DND-41 (cell line): ENCODE results near the gene BACE1-AS.

Source experiments
- ATAC-seq: fragments of 200-7000 bp; cut with Tn5 transposase; 3 replicates; pipeline ENCODE4 v1.9.1; 2021; ENCODE audit warnings: low read depth; ENCODE audit not compliant: insufficient read depth
- DNase-seq: peaks from one replicate; pipeline ENCODE4 v3.0.0-alpha.2; 2020
- H2AFZ ChIP-seq: 2 replicates; pipeline ENCODE4 v1.6.0; 2012; ENCODE audit warnings: low read depth, low read length
- H3K27ac ChIP-seq: 2 replicates; pipeline ENCODE4 v1.5.1; 2012; ENCODE audit warnings: low read length, inconsistent platforms
- H3K27me3 ChIP-seq: fragments of 200-600 bp; sonication (generic); 2 replicates; pipeline ENCODE4 v1.6.0; 2012; ENCODE audit warnings: low read length, mild to moderate bottlenecking, inconsistent platforms; ENCODE audit not compliant: insufficient read depth, poor library complexity
- H3K36me3 ChIP-seq: 2 replicates; pipeline ENCODE4 v1.5.1; 2012; ENCODE audit warnings: low read length, inconsistent platforms; ENCODE audit not compliant: insufficient read depth
- H3K4me1 ChIP-seq: 2 replicates; pipeline ENCODE4 v1.5.1; 2012; ENCODE audit warnings: mild to moderate bottlenecking, low read length; ENCODE audit not compliant: insufficient read depth
- H3K4me2 ChIP-seq: 2 replicates; pipeline ENCODE4 v1.6.0; 2012; ENCODE audit warnings: mild to moderate bottlenecking, moderate library complexity, low read length, inconsistent platforms; ENCODE audit not compliant: insufficient read depth
- H3K4me3 ChIP-seq, 2 experiments: fragments of 200-600 bp in 1 of 2; shearing (Covaris generic) in 1 of 2; 2 replicates each; pipeline ENCODE4 v1.5.1; 2012 to 2016; ENCODE audit warnings: inconsistent platforms in 2 of 2, low read length in 2 of 2, mild to moderate bottlenecking in 2 of 2, low read depth in 1 of 2, moderate library complexity in 1 of 2
- H3K79me2 ChIP-seq: 2 replicates; pipeline ENCODE4 v1.6.0; 2012; ENCODE audit warnings: low read length, inconsistent platforms; ENCODE audit not compliant: insufficient read depth
- H3K9ac ChIP-seq: 2 replicates; pipeline ENCODE4 v1.6.0; 2012; ENCODE audit warnings: low read depth, mild to moderate bottlenecking, inconsistent platforms, low read length, moderate library complexity
- H3K9me3 ChIP-seq: 2 replicates; pipeline ENCODE4 v1.5.1; 2012; ENCODE audit warnings: low read length, moderate library complexity, mild to moderate bottlenecking, inconsistent platforms; ENCODE audit not compliant: insufficient read depth, severe bottlenecking
- H4K20me1 ChIP-seq: 2 replicates; pipeline ENCODE4 v1.6.0; 2012; ENCODE audit warnings: low read length; ENCODE audit not compliant: insufficient read depth
- EZH2 ChIP-seq: IDR thresholded peaks from 3 replicates; pipeline ENCODE4 v1.6.1; 2012; ENCODE audit warnings: borderline replicate concordance, low read depth, mild to moderate bottlenecking, moderate library complexity, low read length, inconsistent platforms; ENCODE audit not compliant: severe bottlenecking
- TF ChIP-seq, protein P1 (sequence below): IDR thresholded peaks from 2 replicates; pipeline ENCODE4 v1.5.1; 2012; ENCODE audit warnings: borderline replicate concordance, low read length, moderate library complexity, mild to moderate bottlenecking; ENCODE audit not compliant: poor library complexity, severe bottlenecking; ENCODE audit errors: extremely low read depth

Gene BACE1-AS

GRCh38 chr11:117334896-117335295, 43.8 kb downstream of the BACE1-AS start:
- no peak for DNase-seq

GRCh38 chr11:117335399-117335798, 44.3 kb downstream of the BACE1-AS start:
- H3K79me2 ChIP-seq, result no peaks in the 10 kb centered on the region
- ATAC-seq (no peak), DNase-seq (no peak)
- H3K9ac ChIP-seq, result no peak overlapping the region
- no peaks in the 10 kb centered on the region for H4K20me1 ChIP-seq
- H3K4me1 ChIP-seq, result no peaks in the 10 kb centered on the region
- H3K4me2 ChIP-seq, result no peak overlapping the region
- H3K9me3 ChIP-seq, result no peaks in the 10 kb centered on the region
- no peak overlapping the region for H3K27ac ChIP-seq
- H3K27me3 ChIP-seq, result no peaks in the 10 kb centered on the region
- TF ChIP-seq, protein P1, sequence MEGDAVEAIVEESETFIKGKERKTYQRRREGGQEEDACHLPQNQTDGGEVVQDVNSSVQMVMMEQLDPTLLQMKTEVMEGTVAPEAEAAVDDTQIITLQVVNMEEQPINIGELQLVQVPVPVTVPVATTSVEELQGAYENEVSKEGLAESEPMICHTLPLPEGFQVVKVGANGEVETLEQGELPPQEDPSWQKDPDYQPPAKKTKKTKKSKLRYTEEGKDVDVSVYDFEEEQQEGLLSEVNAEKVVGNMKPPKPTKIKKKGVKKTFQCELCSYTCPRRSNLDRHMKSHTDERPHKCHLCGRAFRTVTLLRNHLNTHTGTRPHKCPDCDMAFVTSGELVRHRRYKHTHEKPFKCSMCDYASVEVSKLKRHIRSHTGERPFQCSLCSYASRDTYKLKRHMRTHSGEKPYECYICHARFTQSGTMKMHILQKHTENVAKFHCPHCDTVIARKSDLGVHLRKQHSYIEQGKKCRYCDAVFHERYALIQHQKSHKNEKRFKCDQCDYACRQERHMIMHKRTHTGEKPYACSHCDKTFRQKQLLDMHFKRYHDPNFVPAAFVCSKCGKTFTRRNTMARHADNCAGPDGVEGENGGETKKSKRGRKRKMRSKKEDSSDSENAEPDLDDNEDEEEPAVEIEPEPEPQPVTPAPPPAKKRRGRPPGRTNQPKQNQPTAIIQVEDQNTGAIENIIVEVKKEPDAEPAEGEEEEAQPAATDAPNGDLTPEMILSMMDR, result no peak
- TF ChIP-seq EZH2, result no peak
- no peaks in the 10 kb centered on the region for H3K36me3 ChIP-seq
- H3K4me3 ChIP-seq, result no peak overlapping the region
- no peak overlapping the region for H2AFZ ChIP-seq

More at GRCh38 chr11:117334896-117335295, 43.8 kb downstream of the BACE1-AS start:
- Histone ChIP-seq H3K36me3 (no peaks in the 10 kb centered on the region), H3K4me3 (no peak overlapping the region), H4K20me1 (no peaks in the 10 kb centered on the region), H3K9me3 (no peaks in the 10 kb centered on the region), H3K4me2 (no peak overlapping the region), H2AFZ (no peak overlapping the region), H3K79me2 (no peaks in the 10 kb centered on the region), H3K27ac (no peak overlapping the region), H3K27me3 (no peaks in the 10 kb centered on the region), H3K9ac (no peak overlapping the region), H3K4me1 (no peaks in the 10 kb centered on the region)
- ATAC-seq, result no peak
- TF ChIP-seq, protein P1, result no peak
- no peak for TF ChIP-seq EZH2

GRCh38 chr11:117337076-117337475, 45.9 kb downstream of the BACE1-AS start:
- TF ChIP-seq, protein P1, result no peak
- no peak for TF ChIP-seq EZH2
- ATAC-seq (no peak), DNase-seq (no peak)
- Histone ChIP-seq H4K20me1 (no peaks in the 10 kb centered on the region), H3K79me2 (no peaks in the 10 kb centered on the region), H3K4me1 (no peaks in the 10 kb centered on the region), H3K4me2 (no peak overlapping the region), H3K9me3 (no peaks in the 10 kb centered on the region), H3K27me3 (no peaks in the 10 kb centered on the region), H3K9ac (no peak overlapping the region), H3K36me3 (0 out of 2 replicates have a peak, but pooled peaks cover 5% of the 10 kb centered on the region), H3K4me3 (no peak overlapping the region), H3K27ac (no peak overlapping the region), H2AFZ (no peak overlapping the region)
